ENCODE results near the gene PLEKHG4B.

GRCh38 chr5:49953-50544, 41.9 kb upstream of the PLEKHG4B start:
- TF ChIP-seq CTCF (IDR thresholded peaks at IDR 0.05) (no peak), ZBTB33 (IDR thresholded peaks at IDR 0.05; ENCODE audit: borderline replicate concordance, low read depth) (no peak), NFIC (IDR thresholded peaks at IDR 0.05; ENCODE audit: borderline replicate concordance) (no peak), EP300 (IDR thresholded peaks at IDR 0.05; ENCODE audit: borderline replicate concordance in 1 of 2, low read depth in 1 of 2, low read length in 1 of 2) (no peak), FOXM1 (IDR thresholded peaks at IDR 0.05; ENCODE audit: low read depth) (no peak), TCF12 (IDR thresholded peaks at IDR 0.05) (no peak), NRF1 (IDR thresholded peaks at IDR 0.05; ENCODE audit: low read depth, low read length) (no peak), CHD2 (IDR thresholded peaks at IDR 0.05; ENCODE audit: low read length, partially characterized antibody) (no peak), RAD21 (IDR thresholded peaks at IDR 0.05; ENCODE audit: low read length) (no peak), SMC3 (IDR thresholded peaks at IDR 0.05; ENCODE audit: low read depth, low read length) (no peak)

Data from SK-N-SH (cell line).